ENCODE data around the gene TGFA. TPM values are rescaled to one million over a fixed set of nuclear protein-coding genes. Genes with fewer than 3 reads are reported as not detected.

The TGFA gene
- total RNA-seq, 2 donors from 2014 or later = 1.9 to 3.8 TPM

- no peak for ATAC-seq
- no peaks in the 10 kb centered on the region for H3K9me3 ChIP-seq (ENCODE audit: control insufficient read depth, low read length, poor library complexity, severe bottlenecking)
- Mint-ChIP-seq H3K4me3 (no peak overlapping the region), H3K36me3 (ENCODE audit: low read depth) (peaks cover 2% of the 10 kb centered on the region), H3K4me1 (peaks cover 2% of the 10 kb centered on the region), H3K27ac (no peak overlapping the region), H3K27me3 (no peaks in the 10 kb centered on the region)
- DNase-seq = no peak
Measured at GRCh38 chr2:70511971-70512729, 41.5 kb downstream of the TGFA start.

- no peaks in the 10 kb centered on the region for H3K9me3 ChIP-seq (ENCODE audit: control insufficient read depth, low read length, poor library complexity, severe bottlenecking)
- Mint-ChIP-seq H3K4me1 (peaks cover 2% of the 10 kb centered on the region), H3K27me3 (no peaks in the 10 kb centered on the region), H3K27ac (no peak overlapping the region), H3K36me3 (ENCODE audit: low read depth) (peaks cover 2% of the 10 kb centered on the region), H3K4me3 (no peak overlapping the region)
- ATAC-seq (peak; percentile 35), DNase-seq (no peak)
Measured at GRCh38 chr2:70510313-70510712, 43.3 kb downstream of the TGFA start.

DNA sequence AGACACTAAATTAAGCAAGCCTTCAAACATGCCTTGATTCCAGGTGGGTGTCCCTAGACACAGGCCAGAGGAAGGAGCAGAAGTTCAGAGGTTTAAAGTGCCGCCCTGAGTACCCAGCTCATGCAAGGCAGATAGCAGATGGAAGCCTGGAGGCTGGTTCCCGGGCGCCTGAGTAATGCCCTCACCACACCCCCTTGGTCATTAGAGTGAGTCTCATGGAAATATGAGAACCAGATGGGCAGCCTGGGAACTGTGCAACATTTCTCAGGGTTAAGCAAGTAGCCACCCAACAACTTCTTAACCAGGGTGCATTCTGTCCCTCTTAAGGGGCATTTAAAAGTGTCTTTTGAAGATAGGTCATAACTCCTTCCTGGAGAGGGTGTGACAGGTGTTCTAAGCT lies 44.1 kb downstream of the TGFA start:
- peaks cover 2% of the 10 kb centered on the region for H3K36me3 Mint-ChIP-seq (ENCODE audit: low read depth)
- no peaks in the 10 kb centered on the region for H3K27me3 Mint-ChIP-seq
- no peak for ATAC-seq
- H3K27ac Mint-ChIP-seq = no peak overlapping the region
- no peaks in the 10 kb centered on the region for H3K9me3 ChIP-seq (ENCODE audit: control insufficient read depth, low read length, poor library complexity, severe bottlenecking)
- H3K4me3 Mint-ChIP-seq = no peak overlapping the region
- peaks cover 4% of the 10 kb centered on the region for H3K4me1 Mint-ChIP-seq
- no peak for DNase-seq

- ATAC-seq = no peak
Measured at GRCh38 chr2:70508711-70509462, 44.7 kb downstream of the TGFA start.

GRCh38 chr2:70505613-70506391 lies 47.8 kb downstream of the TGFA start:
- Mint-ChIP-seq H3K27me3 (no peaks in the 10 kb centered on the region), H3K36me3 (ENCODE audit: low read depth) (no peaks in the 10 kb centered on the region), H3K4me3 (no peak overlapping the region), H3K4me1 (peaks cover 4% of the 10 kb centered on the region), H3K27ac (no peak overlapping the region)
- no peaks in the 10 kb centered on the region for H3K9me3 ChIP-seq (ENCODE audit: control insufficient read depth, low read length, poor library complexity, severe bottlenecking)
- ATAC-seq (no peak), DNase-seq (no peak)

More at GRCh38 chr2:70508711-70509462, 44.7 kb downstream of the TGFA start:
- DNase-seq = no peak
- H3K36me3 Mint-ChIP-seq (ENCODE audit: low read depth) = peaks cover 2% of the 10 kb centered on the region
- H3K9me3 ChIP-seq (ENCODE audit: control insufficient read depth, low read length, poor library complexity, severe bottlenecking) = no peaks in the 10 kb centered on the region
- no peak overlapping the region for H3K4me3 Mint-ChIP-seq
- H3K27me3 Mint-ChIP-seq = no peaks in the 10 kb centered on the region
- peaks cover 4% of the 10 kb centered on the region for H3K4me1 Mint-ChIP-seq
- H3K27ac Mint-ChIP-seq = no peak overlapping the region

- no peaks in the 10 kb centered on the region for H3K36me3 Mint-ChIP-seq (ENCODE audit: low read depth)
- DNase-seq (no peak), ATAC-seq (no peak)
- H3K27ac Mint-ChIP-seq = no peak overlapping the region
- H3K9me3 ChIP-seq (ENCODE audit: control insufficient read depth, low read length, poor library complexity, severe bottlenecking) = no peaks in the 10 kb centered on the region
- H3K27me3 Mint-ChIP-seq = no peaks in the 10 kb centered on the region
- H3K4me3 Mint-ChIP-seq = no peak overlapping the region
- H3K4me1 Mint-ChIP-seq = peaks cover 4% of the 10 kb centered on the region
Measured at GRCh38 chr2:70504750-70505149, 48.9 kb downstream of the TGFA start.

DNA sequence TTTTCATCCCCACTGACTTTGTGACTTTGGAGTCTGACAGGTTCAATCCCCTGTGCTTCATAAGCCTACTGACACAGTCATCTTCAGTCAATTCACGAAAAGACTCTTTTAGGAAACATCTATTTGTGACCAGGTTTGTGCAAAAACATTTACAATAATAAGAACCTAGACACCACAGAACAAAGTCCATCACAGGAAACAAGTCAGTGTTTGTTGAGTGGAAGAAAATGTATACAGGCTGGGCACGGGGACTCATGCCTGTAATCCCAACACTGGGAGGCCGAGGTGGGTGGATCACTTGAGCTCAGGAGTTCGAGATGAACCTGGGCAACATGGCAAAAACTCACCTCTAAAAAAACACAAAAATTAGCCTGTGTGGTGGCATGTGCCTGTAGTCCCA lies 49.7 kb downstream of the TGFA start:
- Mint-ChIP-seq H3K36me3 (ENCODE audit: low read depth) (no peaks in the 10 kb centered on the region), H3K27me3 (no peaks in the 10 kb centered on the region), H3K4me3 (no peak overlapping the region), H3K27ac (no peak overlapping the region), H3K4me1 (peaks cover 4% of the 10 kb centered on the region)
- ATAC-seq (no peak), DNase-seq (no peak)
- no peaks in the 10 kb centered on the region for H3K9me3 ChIP-seq (ENCODE audit: control insufficient read depth, low read length, poor library complexity, severe bottlenecking)

DNA sequence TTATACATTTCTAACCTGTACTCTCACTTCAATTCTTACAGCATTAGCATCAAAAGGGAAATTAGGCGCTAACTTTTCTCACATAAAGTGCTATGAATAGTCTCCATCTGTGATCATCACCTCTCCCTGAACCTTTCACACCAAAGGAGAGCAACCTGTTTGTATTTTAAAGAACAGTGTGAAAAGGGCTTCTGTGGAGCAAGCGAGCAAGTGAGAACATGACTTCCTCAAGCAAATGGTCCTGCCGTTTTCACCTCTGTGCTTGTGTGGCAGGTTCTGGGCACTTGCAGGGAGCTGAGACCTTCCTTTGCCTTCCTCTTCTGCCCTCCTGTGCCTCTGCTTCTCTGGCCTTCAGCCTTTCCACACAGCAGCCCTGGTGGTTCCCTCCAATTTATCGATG lies 51.9 kb downstream of the TGFA start:
- Mint-ChIP-seq H3K36me3 (ENCODE audit: low read depth) (no peaks in the 10 kb centered on the region), H3K4me3 (no peak overlapping the region), H3K27me3 (peaks cover 4% of the 10 kb centered on the region), H3K27ac (no peak overlapping the region), H3K4me1 (peaks cover 4% of the 10 kb centered on the region)
- H3K9me3 ChIP-seq (ENCODE audit: control insufficient read depth, low read length, poor library complexity, severe bottlenecking) = no peaks in the 10 kb centered on the region
- DNase-seq = no peak
- ATAC-seq = no peak

GRCh38 chr2:70501215-70501614 lies 52.4 kb downstream of the TGFA start:
- Mint-ChIP-seq H3K27me3 (peaks cover 9% of the 10 kb centered on the region), H3K4me3 (no peak overlapping the region), H3K4me1 (peaks cover 4% of the 10 kb centered on the region), H3K27ac (no peak overlapping the region), H3K36me3 (ENCODE audit: low read depth) (no peaks in the 10 kb centered on the region)
- ATAC-seq (no peak), DNase-seq (no peak)
- no peaks in the 10 kb centered on the region for H3K9me3 ChIP-seq (ENCODE audit: control insufficient read depth, low read length, poor library complexity, severe bottlenecking)

GRCh38 chr2:70499253-70499652 lies 54.4 kb downstream of the TGFA start:
- Mint-ChIP-seq H3K4me3 (no peak overlapping the region), H3K4me1 (peaks cover 2% of the 10 kb centered on the region), H3K27ac (no peak overlapping the region), H3K36me3 (ENCODE audit: low read depth) (no peaks in the 10 kb centered on the region), H3K27me3 (peaks cover 9% of the 10 kb centered on the region)
- no peaks in the 10 kb centered on the region for H3K9me3 ChIP-seq (ENCODE audit: control insufficient read depth, low read length, poor library complexity, severe bottlenecking)
- ATAC-seq = no peak
- no peak for DNase-seq

GRCh38 chr2:70498528-70498927 lies 55.1 kb downstream of the TGFA start:
- DNase-seq (no peak), ATAC-seq (no peak)
- no peak overlapping the region for H3K4me3 Mint-ChIP-seq
- no peaks in the 10 kb centered on the region for H3K9me3 ChIP-seq (ENCODE audit: control insufficient read depth, low read length, poor library complexity, severe bottlenecking)
- peaks cover 9% of the 10 kb centered on the region for H3K27me3 Mint-ChIP-seq
- no peak overlapping the region for H3K27ac Mint-ChIP-seq
- H3K4me1 Mint-ChIP-seq = peaks cover 2% of the 10 kb centered on the region
- H3K36me3 Mint-ChIP-seq (ENCODE audit: low read depth) = no peaks in the 10 kb centered on the region

GRCh38 chr2:70498054-70498453 lies 55.6 kb downstream of the TGFA start:
- no peak overlapping the region for H3K4me3 Mint-ChIP-seq
- peaks cover 9% of the 10 kb centered on the region for H3K27me3 Mint-ChIP-seq
- no peaks in the 10 kb centered on the region for H3K36me3 Mint-ChIP-seq (ENCODE audit: low read depth)
- peaks cover 2% of the 10 kb centered on the region for H3K4me1 Mint-ChIP-seq
- ATAC-seq = peak; percentile 53
- no peak overlapping the region for H3K27ac Mint-ChIP-seq
- H3K9me3 ChIP-seq (ENCODE audit: control insufficient read depth, low read length, poor library complexity, severe bottlenecking) = no peaks in the 10 kb centered on the region
- DNase-seq = no peak

- no peaks in the 10 kb centered on the region for H3K9me3 ChIP-seq (ENCODE audit: control insufficient read depth, low read length, poor library complexity, severe bottlenecking)
- Mint-ChIP-seq H3K27ac (no peak overlapping the region), H3K4me1 (peaks cover 2% of the 10 kb centered on the region), H3K4me3 (no peak overlapping the region), H3K36me3 (ENCODE audit: low read depth) (no peaks in the 10 kb centered on the region), H3K27me3 (peaks cover 9% of the 10 kb centered on the region)
- DNase-seq (no peak), ATAC-seq (no peak)
Measured at GRCh38 chr2:70496819-70497218, 56.8 kb downstream of the TGFA start.

All from T-helper 17 cell (primary cell).